Fibroblast of villous mesenchyme (primary cell): ENCODE results near the gene DIAPH2. TPM values are rescaled to one million over a fixed set of nuclear protein-coding genes. Genes with fewer than 3 reads are reported as not detected.

Source experiments
- DNase-seq: peaks from one replicate; pipeline ENCODE4 v3.0.0-alpha.2; 2010; ENCODE audit warnings: low read depth
- H3K4me3 ChIP-seq: 2 replicates; pipeline ENCODE4 v1.5.1; 2011; ENCODE audit warnings: low read depth, mild to moderate bottlenecking, low read length
- CTCF ChIP-seq: IDR thresholded peaks from 2 replicates; pipeline ENCODE4 v1.5.1; 2012; ENCODE audit warnings: low read depth, mild to moderate bottlenecking, low read length; ENCODE audit not compliant: insufficient read depth
- total RNA-seq: library from RNA; depleted of rRNA; stranded (reverse); fragments of >200 nt; gene quantifications from 2 replicates; pipeline ENCODE4 v1.2.3, GENCODE V29; 2012

Gene DIAPH2
- total RNA-seq, 1 donor, result 15.5 TPM

GRCh38 chrX:97328853-97329390 lies 644.3 kb downstream of the DIAPH2 start:
- H3K4me3 ChIP-seq, result no peak overlapping the region
- no peak for DNase-seq
- no peak for TF ChIP-seq CTCF

- no peak overlapping the region for H3K4me3 ChIP-seq
Measured at GRCh38 chrX:97330151-97330550, 645.5 kb downstream of the DIAPH2 start.

GRCh38 chrX:97332963-97333362 lies 648.3 kb downstream of the DIAPH2 start:
- no peak overlapping the region for H3K4me3 ChIP-seq
- peak; percentile 13 for DNase-seq

More at GRCh38 chrX:97330151-97330550, 645.5 kb downstream of the DIAPH2 start:
- no peak for DNase-seq
- TF ChIP-seq CTCF, result no peak

GRCh38 chrX:97334850-97335249 lies 650.2 kb downstream of the DIAPH2 start:
- TF ChIP-seq CTCF, result no peak
- no peak overlapping the region for H3K4me3 ChIP-seq
- DNase-seq, result no peak

More at GRCh38 chrX:97332963-97333362, 648.3 kb downstream of the DIAPH2 start:
- no peak for TF ChIP-seq CTCF

GRCh38 chrX:97344724-97345123 lies 660.1 kb downstream of the DIAPH2 start:
- no peak for DNase-seq
- no peak for TF ChIP-seq CTCF
- H3K4me3 ChIP-seq, result no peak overlapping the region

GRCh38 chrX:97358941-97359340 lies 674.3 kb downstream of the DIAPH2 start:
- TF ChIP-seq CTCF, result no peak
- no peak for DNase-seq

GRCh38 chrX:97363843-97364242 lies 679.2 kb downstream of the DIAPH2 start:
- H3K4me3 ChIP-seq, result no peak overlapping the region
- DNase-seq, result no peak
- no peak for TF ChIP-seq CTCF

More at GRCh38 chrX:97358941-97359340, 674.3 kb downstream of the DIAPH2 start:
- H3K4me3 ChIP-seq, result no peak overlapping the region
